Measurements from ENCODE around the gene SLC4A4.

The SLC4A4 gene

DNA sequence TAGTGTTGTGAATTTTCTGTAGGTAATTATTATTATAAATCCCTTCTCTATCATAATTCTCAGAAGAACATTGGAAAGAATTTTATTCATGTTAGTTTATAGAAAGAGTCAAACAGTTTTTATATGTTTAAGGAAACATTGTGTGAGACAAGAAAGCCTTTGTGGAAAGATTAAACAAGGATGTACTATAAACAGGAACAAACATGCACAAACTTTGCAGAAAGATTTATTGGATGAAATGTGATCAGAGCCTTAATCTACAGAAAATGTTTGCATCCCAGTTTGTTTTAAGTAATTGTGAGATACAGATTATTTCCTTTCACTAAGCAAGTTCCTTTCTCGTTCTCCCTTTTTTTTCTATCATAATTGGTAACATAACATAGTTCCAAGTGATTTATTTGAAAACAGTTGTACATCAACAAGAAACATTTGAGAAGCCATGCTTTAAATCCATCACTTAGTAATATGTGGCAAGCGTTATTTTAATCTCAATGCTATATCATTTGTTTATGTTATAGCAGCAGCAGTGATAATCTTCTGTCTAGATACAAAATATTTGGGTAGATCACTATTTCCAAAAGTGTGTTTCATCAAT, 129.4 kb downstream of the SLC4A4 start:
- DNase-seq (ENCODE audit: low read depth in 4 of 4, low spot score in 1 of 4), result no peak

DNA sequence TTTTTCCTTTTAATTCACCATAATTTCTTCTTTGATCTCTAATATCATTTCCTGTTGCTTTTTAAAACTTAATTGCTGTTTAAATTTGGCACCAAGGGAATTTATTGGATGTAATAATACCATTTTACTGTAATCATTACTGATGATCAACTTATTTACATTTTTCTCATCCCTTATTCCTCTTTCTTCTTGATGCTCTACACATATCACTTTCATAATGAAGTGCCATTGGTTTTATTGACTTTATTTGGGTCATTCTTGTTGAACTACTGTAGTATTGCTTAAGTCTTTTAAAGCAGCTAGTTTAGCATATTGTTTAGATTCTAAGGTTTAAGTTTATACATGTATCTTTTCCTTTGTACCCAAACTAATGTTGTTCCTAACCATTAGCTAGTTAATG, 130.7 kb downstream of the SLC4A4 start:
- no peak for DNase-seq (ENCODE audit: low read depth in 4 of 4, low spot score in 1 of 4)

DNA sequence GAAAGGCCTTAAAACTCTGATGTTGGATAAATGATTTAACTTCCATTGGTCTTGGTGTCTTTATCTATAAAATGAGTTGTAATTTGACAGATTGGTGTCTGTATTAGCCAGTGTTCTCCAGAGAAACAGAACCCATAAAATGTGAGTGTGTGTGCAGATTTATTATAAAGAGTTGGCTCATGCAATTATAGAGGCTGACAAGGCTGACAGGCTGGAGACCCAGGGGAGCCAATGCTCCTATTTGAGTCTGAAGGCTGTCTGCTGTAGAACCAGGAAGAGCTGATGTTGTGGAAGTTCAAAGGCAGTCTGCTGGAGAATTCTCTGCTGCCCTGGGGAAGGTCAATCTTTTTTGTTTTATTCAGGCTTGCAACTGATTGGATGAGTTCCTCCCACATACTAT, 131.7 kb downstream of the SLC4A4 start:
- DNase-seq (ENCODE audit: low read depth in 4 of 4, low spot score in 1 of 4), result no peak

DNA sequence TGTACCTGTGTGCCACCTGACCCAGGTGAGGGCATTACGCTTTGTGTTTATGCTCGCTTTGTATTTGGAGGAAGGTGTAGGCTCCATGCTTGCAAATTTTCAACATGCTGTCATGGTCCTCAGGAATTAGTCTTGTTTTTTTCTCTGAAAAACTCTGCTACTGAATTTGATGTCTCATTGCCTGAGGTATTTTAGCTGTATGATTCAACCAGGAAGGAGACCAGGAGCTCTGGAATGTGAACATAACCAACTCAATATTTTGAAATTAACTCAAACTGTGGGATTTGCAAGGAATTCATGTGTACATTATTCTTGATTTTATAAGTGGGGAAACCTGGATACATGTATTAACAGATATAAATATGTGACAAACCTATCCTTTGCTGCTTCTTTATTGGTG, 134.1 kb downstream of the SLC4A4 start:
- DNase-seq (ENCODE audit: low read depth in 4 of 4, low spot score in 1 of 4), result no peak

DNA sequence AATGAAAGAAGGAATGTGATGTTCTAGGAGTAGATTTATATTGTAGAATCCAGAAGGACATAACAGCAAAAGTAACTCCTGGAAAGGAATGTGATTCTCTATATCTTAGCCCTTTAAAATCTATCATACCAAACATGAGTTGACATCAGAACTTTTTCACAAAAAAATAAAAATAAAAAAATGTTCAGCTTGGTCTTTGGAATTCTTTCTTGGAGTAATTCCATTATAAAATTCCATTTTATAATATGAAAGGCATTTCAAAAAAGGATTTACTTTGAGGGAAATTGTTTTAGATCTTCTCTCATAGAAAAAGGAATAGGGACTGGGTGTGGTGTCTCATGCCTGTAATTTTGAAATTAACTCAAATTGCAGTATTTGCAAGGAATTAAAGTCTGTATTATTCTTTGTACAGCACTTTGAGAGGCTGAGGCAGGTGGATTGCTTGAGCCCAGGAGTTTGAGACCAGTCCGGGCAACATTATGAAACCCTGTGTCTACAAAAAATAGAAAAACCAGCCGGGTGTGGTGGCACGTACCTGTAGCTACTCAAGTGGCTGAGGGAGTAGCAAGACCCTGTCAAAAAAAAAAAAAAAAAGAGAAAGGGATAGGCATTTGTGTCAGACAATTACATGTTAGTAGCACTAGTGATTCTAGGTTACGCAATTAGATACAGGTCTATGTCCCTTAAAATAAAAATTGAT, 134.9 kb downstream of the SLC4A4 start:
- DNase-seq (ENCODE audit: low read depth in 4 of 4, low spot score in 1 of 4), result no peak

DNA sequence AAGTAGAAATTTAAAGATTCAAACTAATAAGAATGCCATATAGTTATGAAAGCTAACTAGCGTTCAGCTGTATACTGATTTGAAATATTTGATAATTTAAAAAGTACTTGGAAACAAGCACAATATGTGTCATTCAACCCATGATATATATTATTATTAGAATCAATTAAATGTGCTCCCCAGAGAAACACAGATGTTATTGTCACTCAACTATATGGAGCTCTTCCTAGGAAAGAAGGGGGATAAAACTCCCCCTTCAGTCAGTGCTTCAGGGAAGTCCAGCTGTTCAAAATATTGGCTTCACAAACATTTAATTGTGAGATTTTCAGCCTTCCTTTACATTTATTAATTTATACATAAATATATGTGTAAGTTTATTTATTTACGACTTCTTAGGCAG, 135.9 kb downstream of the SLC4A4 start:
- DNase-seq (ENCODE audit: low read depth in 4 of 4, low spot score in 1 of 4), result no peak

DNA sequence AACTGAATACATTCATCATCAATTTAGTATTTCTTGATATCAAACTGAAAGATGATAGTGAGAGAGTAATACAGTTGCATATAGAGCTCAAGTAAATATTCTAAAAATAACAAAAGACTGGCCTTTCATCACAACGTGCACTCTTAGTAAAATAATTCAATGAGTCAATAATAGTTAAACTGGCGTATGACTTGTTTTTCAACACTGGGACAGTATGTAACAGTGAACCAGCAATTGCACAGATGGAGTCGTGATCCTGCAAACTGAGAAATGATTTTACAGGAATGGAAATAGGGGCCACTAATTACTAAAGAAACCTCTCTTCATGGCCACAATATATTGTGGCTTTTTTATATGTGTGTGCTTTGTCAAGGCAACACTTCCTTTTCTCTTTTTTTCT, 137.4 kb downstream of the SLC4A4 start:
- no peak for DNase-seq (ENCODE audit: low read depth in 4 of 4, low spot score in 1 of 4)

DNA sequence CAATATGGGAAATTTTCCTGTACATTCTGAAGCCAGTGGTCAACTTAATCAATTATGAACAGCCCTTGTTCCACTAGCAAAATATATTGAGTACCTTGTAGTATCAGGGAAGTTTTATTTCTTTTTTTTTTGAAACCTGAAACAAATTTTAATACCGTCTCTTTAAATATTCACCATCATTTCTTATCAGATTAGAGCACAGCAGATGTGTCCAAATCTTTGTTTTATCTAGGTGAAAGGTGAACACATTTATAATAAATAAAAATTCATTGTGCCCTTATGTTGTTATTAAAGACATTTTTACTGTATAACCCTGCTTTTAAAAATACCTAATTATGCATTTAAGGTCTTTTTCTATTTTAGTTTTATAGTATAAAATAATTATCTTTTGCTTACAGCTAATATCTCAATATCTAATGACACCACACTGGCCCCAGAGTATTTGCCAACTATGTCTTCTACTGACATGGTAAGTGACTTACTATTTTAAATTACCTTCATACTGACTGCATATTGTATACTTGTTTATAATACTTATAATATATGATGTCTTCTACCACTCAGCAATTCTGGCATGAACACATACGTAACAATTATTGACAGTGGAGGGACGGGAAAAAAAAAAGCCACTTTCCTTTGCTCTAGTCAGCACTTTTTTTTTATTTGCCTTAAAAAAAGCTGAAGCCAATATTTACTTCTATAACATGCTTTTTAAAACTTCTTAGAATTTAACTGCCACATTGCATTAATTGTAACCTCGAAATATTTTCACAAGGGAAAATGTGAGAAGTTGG, 147.9 kb downstream of the SLC4A4 start:
- DNase-seq (ENCODE audit: low read depth in 4 of 4, low spot score in 1 of 4), result no peak

DNA sequence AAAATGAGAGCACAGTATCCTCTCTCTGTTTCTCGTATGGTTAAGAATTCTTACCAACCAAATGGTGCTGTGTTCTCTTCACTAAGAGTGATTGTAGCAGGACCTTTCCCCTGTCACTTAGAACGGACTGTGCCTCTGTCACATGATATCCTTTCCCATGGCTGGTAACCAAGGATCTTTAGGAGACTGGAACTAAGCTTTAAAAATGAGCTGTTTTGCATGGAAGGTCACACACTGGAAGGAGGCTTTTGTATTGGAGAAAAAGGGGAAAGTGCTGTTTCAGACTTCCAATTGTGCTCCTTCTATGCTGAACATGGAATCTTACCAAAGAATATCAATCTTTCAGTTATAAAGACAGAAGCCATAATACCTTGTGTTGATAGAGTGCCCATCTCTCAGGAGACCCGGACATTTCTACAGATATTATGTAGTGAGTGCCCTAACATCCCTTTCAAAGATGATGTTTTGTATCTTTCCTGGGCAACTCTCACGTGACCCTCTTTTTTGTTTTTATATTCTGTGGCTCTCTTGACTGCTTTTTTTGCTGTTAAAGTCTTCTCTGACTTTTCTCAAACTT, 148.6 kb downstream of the SLC4A4 start:
- no peak for DNase-seq (ENCODE audit: low read depth in 4 of 4, low spot score in 1 of 4)

DNA sequence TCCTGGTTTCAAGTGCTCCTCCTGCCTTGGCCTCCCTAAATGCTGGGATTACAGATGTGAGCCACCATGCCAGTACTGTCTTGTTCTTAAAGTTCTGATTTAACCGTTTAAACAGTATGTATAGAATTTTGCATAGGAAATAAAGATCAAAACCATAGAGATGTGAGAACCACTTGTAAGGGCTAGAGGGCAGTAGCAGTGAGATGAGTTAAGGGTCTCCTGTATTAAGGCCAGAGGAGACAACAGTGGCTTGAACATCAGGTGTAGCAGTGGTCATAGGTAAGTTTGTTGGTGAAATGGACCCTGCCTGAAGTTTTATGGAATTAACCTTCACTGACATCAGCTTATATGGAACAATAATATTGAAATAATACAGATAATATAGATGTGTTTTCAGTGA, 155.7 kb downstream of the SLC4A4 start:
- DNase-seq (ENCODE audit: low read depth in 4 of 4, low spot score in 1 of 4), result no peak

DNA sequence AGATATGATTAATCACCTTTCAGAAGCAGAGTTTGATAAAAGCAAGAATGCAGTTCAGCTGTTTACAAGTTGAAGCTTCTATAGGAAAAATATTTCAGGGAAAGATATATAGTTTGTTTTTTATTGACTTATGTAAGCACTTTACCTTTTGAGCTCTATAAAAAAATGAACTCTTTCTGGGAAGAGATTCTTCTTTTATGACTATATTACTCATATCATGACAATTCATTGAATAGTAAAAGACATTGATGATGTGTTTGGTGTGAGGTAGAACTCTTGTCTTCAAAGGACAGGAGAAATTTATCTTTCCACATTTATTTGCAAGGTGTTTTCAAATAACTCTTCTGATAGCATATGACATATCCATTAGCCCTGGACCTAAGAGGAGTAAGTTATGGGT, 156.6 kb downstream of the SLC4A4 start:
- DNase-seq (ENCODE audit: low read depth in 4 of 4, low spot score in 1 of 4), result no peak

DNA sequence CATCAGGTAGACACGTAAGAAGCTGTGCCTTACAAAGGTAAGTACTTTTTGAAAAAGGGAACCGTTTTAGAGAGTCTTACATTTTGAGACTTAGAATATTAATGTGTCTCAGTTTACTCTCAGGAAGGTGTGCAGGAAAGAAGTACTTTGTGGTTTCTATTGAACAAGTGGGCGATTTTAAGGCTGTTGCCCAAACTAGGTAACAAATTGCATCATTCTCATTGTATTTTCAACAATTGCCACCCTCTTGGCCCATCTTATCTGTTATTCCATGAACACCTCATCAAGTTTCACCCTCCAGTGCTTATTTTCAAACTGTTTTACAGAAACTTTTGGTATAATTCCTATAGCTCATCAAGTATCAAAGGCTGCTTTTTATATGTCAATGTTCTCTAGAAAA, 158.3 kb downstream of the SLC4A4 start:
- no peak for DNase-seq (ENCODE audit: low read depth in 4 of 4, low spot score in 1 of 4)

DNA sequence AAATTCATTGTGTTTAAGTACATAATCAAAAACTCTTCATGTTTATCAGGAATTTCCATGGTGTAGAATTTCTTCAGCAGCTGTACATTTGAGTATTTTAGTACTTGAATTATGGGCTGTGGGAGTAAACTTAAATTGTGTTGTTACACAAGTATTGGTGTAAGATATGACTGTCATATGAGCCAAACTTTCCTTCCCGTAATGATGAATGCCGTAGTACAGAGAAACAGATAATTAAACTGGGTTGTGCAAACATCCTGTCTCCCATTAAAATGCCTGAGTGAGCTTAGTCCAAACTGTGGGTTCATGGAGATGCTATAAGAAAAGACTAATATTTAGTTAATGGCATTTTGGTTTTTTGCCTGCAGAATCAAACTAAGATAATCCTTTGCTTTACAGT, 159.2 kb downstream of the SLC4A4 start:
- DNase-seq (ENCODE audit: low read depth in 4 of 4, low spot score in 1 of 4), result no peak

DNA sequence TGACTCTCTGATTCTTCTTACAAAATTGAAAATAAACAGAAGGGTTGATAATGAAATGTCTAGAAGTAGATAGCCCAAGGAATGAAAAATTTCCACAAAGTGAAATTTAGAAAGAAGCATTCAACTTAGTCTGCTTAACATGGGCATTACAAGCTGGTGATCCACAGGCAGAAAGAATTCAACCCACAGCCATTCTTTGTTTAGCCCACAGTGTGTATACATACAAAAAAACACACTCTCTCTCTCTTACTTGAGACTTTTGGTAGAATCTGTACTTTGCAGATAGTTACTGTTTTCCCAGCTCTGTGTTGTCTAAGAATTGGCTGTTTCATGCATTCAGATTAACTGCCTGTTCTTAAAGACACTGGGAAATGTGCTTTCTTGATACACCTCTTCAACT, 159.8 kb downstream of the SLC4A4 start:
- DNase-seq (ENCODE audit: low read depth in 4 of 4, low spot score in 1 of 4), result no peak

DNA sequence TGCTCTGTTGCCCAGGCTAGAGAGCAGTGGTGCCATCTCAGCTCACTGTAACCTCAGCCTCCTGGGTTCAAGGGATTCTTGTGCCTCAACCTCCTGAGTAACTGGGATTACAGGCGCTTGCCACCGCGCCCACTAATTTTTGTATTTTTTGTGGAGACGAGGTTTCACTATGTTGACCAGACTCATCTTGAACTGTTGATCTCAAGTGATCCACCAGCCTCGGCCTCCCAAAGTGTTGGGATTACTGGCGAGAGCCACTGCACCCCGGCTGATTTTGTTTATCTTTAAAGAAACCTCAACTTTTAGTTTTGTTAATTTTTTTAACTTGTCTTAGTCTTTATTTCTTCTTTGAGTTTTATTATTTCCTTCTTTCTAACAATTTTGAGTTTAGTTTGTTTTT, 163.2 kb downstream of the SLC4A4 start:
- no peak for DNase-seq (ENCODE audit: low read depth in 4 of 4, low spot score in 1 of 4)

DNA sequence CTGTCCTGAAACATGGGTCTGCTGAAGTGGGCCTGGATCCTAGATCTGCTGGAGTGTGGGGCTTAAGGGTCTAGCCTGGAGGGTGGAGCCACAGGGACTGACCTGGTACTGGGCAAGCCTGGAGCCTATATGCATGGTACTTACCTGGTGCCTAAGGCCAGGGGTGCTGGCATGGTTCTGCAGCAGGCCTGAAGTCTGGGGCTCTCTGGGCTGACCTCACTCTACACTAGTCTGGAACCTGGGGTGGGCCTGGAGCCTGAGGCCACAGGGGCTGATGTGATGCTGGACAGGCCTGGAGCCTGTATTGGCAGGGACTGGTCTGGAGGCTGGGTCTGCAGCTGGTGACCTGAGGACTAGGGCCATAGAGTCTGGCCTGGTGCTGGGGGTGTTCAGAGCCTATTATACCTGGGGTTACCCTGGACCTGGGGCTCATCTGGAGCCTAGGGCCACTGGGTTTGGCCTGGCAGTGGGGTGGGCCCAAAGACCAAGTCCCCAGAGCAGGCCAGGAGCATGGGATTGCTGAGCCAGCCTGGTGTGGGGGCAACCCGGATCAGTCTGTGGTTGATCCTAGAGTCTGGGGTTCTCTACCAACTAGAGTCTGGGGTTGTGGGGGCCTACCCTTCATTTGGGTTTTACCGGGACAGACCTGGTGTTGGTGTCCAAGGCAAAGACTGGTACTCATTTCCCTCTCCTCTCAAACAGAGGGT, 179.6 kb downstream of the SLC4A4 start:
- no peak for DNase-seq (ENCODE audit: low read depth in 4 of 4, low spot score in 1 of 4)

DNA sequence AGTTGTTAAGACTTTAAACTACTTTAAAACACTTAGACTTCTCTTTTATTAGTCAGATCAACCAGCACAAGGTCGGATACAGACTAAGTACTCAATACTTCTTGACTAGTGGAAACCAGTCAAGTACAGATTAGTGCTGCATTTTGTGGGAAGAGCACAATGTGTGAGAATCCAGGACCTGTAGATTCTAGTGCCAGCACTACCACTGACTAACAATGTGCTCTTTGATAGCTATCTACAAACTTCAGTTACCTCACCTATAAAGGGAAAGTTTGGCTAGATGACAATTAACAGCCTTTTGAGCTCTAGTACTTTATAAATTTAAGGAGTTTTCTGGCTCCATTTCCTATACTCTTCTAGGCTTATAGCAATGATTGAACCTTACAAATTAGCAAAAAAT, 181.5 kb downstream of the SLC4A4 start:
- DNase-seq (ENCODE audit: low read depth in 4 of 4, low spot score in 1 of 4), result no peak

DNA sequence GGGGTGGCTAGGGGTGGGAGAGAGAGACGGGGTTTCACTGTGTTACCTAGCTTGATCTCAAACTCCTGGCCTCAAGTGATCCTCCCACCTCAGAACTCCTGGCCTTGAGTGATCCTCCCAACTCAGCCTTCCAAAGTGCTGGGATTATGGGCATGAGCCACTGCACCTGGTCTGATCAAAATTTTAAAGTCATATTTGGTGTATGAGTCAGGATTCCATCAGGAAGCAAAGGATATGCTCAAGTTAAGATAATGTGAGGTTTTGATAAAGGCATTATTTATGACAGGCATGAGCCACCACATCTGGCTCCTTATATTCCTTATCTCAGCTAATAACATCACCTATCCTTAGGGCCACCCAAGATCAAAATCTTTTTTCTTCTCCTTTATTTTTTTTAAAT, 182.0 kb downstream of the SLC4A4 start:
- DNase-seq (ENCODE audit: low read depth in 4 of 4, low spot score in 1 of 4), result no peak

DNA sequence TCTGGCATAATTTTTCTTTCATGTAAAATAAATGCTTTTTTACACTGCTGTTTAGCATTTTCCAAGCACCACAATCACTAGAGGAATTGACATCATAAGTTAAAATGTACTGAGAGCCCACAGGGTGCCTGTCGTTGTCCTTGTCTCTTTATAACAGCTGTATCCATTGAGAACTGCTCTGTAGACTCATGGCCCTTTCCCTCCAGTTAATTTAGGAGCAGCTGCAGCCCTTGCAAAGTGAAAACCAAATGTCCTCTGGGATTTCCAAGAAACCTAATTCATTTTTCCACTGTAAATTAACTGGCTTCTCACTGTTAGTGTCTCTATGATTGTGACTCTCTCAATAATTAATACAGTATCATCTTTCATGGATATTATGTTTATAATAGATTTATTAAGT, 185.9 kb downstream of the SLC4A4 start:
- no peak for DNase-seq (ENCODE audit: low read depth in 4 of 4, low spot score in 1 of 4)

DNA sequence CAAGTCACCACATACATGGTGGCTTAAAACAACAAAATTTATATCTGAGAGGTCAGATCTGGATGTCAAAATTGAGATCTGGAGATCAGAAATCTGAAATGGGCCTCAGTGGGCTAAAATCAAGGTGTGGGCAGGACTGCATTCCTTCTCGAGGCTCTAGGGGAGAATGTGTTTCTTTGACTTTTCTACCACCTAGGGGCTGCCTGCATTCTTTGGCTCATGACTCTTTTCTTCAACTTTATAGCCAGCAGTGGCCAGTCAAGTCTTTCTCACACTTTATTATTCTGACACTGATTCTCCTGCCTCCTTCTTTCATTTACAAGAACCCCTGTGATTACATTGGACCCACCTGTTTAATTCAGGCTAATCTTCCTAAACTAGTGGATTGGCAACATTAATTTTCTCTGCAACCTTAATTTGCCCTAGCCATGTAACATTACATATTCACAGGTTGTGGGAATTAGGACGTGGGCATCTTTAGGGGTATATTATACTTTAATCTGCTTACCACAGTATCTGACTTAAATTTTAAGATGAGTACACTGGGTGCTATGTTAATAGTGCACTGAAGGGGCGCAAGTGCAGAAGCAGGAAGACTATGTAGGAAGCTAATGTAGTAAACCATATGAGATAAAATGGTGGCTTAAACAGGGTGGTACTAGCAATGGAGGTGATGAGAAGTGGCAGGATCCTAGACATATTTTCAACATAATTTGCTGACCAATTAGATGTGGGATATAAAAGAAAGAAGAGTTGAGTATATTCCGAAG, 188.0 kb downstream of the SLC4A4 start:
- DNase-seq (ENCODE audit: low read depth in 4 of 4, low spot score in 1 of 4), result no peak

DNA sequence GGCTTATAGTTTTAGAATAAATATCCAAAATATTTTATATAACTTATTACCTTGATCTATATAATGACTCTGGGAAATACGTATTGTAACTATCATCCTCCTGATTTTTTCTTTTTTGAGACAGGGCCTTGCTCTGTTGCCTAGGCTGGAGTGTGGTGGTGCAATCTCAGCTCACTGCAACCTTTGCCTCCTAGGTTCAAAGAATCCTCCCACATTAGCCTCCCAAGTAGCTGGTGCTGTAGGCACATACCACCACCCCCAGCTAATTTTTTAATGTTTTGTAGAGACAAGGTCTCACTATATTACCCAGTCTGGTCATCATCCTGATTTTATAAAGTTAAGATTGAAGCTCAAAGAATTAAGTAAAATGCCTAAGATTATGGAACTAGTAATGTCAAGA, 193.6 kb downstream of the SLC4A4 start:
- no peak for DNase-seq (ENCODE audit: low read depth in 4 of 4, low spot score in 1 of 4)
